KMS-11 (cell line): ENCODE results near the gene CYTH2.
"Not testable (repeated sequence)": the region's sequence is repeated elsewhere in the genome, so short reads cannot be mapped to it uniquely, and the experiment has no call there.

Experiments used
- H2AFZ ChIP-seq: fragments of 200-600 bp; sonication (generic); 2 replicates; pipeline ENCODE4 v1.6.1; 2016; ENCODE audit warnings: antibody characterized with exemption, mixed run types, low read depth
- H3K27ac ChIP-seq: fragments of 200-600 bp; sonication (generic); 2 replicates; pipeline ENCODE4 v1.6.1; 2016; ENCODE audit warnings: mild to moderate bottlenecking, mixed run types
- H3K27me3 ChIP-seq: fragments of 200-600 bp; sonication (generic); 2 replicates; pipeline ENCODE4 v1.6.1; 2017; ENCODE audit warnings: mild to moderate bottlenecking, low read depth, mixed run types, moderate library complexity; ENCODE audit not compliant: insufficient read depth
- H3K36me3 ChIP-seq: fragments of 200-600 bp; sonication (generic); 2 replicates; pipeline ENCODE4 v1.6.1; 2017; ENCODE audit warnings: mild to moderate bottlenecking, mixed run types; ENCODE audit not compliant: insufficient read depth
- H3K4me1 ChIP-seq: fragments of 200-600 bp; sonication (generic); 2 replicates; pipeline ENCODE4 v1.6.1; 2016; ENCODE audit warnings: mild to moderate bottlenecking, low read depth, mixed run types; ENCODE audit not compliant: poor library complexity, severe bottlenecking
- H3K4me2 ChIP-seq: fragments of 200-600 bp; sonication (generic); 2 replicates; pipeline ENCODE4 v1.7.0; 2016; ENCODE audit warnings: mild to moderate bottlenecking, mixed run types
- H3K4me3 ChIP-seq: fragments of 200-600 bp; sonication (generic); IDR thresholded peaks from 2 replicates; pipeline ENCODE4 v1.6.1; 2017; ENCODE audit warnings: low read depth, low read length, mixed read lengths; ENCODE audit not compliant: insufficient read depth
- H3K79me2 ChIP-seq: fragments of 200-600 bp; sonication (generic); 2 replicates; pipeline ENCODE4 v1.6.1; 2016; ENCODE audit warnings: low read depth, mixed run types; ENCODE audit not compliant: insufficient read depth
- H3K9ac ChIP-seq: fragments of 200-600 bp; sonication (generic); 2 replicates; pipeline ENCODE4 v1.6.1; 2016; ENCODE audit warnings: mild to moderate bottlenecking, mixed run types
- H4K20me1 ChIP-seq: fragments of 200-600 bp; sonication (generic); 2 replicates; pipeline ENCODE4 v1.6.1; 2016; ENCODE audit warnings: mild to moderate bottlenecking, mixed run types; ENCODE audit not compliant: insufficient read depth
- TF ChIP-seq, protein P1 (sequence below): fragments of 200-600 bp; sonication (generic); conservative IDR thresholded peaks from 2 replicates; pipeline ENCODE4 v1.6.1; 2017; ENCODE audit warnings: low read depth, mild to moderate bottlenecking, antibody characterized with exemption, low read length, moderate library complexity, mixed read lengths

CYTH2 gene

DNA sequence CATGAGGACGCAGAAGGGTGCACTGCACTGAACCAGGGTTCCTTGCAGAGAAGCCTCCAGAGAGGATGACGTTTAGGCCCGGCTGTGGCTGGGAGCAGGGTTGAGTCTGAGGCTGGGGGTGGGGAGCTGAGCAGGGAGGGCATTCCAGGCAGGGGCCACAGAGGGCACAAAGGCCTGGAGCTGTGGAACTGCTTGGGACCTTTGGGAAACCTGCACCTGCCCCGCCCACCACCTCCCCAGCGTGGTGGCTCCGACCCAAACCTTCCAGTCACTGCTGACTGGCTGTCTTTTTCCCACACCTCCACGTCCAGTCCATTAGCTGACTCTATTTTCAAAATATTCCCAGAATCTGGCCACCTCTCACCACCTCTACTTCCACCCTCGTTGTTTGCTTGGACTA, 47.4 kb downstream of the CYTH2 start:
- H3K4me2 ChIP-seq: no peak overlapping the region

DNA sequence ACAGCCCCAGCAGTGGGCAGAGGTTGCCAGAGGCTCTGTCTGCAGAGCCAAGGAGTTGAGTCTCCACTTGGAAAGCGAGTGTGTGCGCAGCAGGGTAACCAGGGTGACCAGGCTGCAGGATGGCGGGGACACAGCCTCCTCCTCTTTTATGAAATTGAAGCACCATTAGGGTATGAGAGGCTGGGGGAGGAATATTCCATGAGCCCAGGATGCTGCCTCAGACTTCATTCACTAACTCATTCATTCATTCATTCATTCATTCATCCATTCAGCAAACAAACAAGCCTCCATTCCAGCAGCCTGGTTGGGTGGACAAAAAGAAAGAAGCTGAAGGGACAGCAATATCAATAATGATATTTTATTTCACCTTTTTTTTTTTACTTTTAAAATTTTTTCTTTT, 49.0 kb downstream of the CYTH2 start:
- TF ChIP-seq, protein P1, sequence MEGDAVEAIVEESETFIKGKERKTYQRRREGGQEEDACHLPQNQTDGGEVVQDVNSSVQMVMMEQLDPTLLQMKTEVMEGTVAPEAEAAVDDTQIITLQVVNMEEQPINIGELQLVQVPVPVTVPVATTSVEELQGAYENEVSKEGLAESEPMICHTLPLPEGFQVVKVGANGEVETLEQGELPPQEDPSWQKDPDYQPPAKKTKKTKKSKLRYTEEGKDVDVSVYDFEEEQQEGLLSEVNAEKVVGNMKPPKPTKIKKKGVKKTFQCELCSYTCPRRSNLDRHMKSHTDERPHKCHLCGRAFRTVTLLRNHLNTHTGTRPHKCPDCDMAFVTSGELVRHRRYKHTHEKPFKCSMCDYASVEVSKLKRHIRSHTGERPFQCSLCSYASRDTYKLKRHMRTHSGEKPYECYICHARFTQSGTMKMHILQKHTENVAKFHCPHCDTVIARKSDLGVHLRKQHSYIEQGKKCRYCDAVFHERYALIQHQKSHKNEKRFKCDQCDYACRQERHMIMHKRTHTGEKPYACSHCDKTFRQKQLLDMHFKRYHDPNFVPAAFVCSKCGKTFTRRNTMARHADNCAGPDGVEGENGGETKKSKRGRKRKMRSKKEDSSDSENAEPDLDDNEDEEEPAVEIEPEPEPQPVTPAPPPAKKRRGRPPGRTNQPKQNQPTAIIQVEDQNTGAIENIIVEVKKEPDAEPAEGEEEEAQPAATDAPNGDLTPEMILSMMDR: no peak
- peaks cover 14% of the 10 kb centered on the region for H3K4me1 ChIP-seq
- no peaks in the 10 kb centered on the region for H4K20me1 ChIP-seq
- H3K27ac ChIP-seq: no peak overlapping the region
- H3K79me2 ChIP-seq: no peaks in the 10 kb centered on the region
- no peak overlapping the region for H3K9ac ChIP-seq
- no peak overlapping the region for H2AFZ ChIP-seq
- peaks cover 55% of the 10 kb centered on the region; the same call in 1 of the 2 replicates for H3K27me3 ChIP-seq
- no peak overlapping the region for H3K4me2 ChIP-seq
- H3K4me3 ChIP-seq: no peak overlapping the region
- no peaks in the 10 kb centered on the region for H3K36me3 ChIP-seq

More for the DNA sequence above, 47.4 kb downstream of the CYTH2 start:
- no peak overlapping the region for H3K9ac ChIP-seq
- no peaks in the 10 kb centered on the region for H3K36me3 ChIP-seq
- no peak overlapping the region for H2AFZ ChIP-seq
- TF ChIP-seq, protein P1: no peak
- H4K20me1 ChIP-seq: no peaks in the 10 kb centered on the region
- H3K27me3 ChIP-seq: peaks cover 55% of the 10 kb centered on the region
- H3K27ac ChIP-seq: no peak overlapping the region
- H3K79me2 ChIP-seq: no peaks in the 10 kb centered on the region
- no peak overlapping the region for H3K4me3 ChIP-seq
- peaks cover 17% of the 10 kb centered on the region for H3K4me1 ChIP-seq

DNA sequence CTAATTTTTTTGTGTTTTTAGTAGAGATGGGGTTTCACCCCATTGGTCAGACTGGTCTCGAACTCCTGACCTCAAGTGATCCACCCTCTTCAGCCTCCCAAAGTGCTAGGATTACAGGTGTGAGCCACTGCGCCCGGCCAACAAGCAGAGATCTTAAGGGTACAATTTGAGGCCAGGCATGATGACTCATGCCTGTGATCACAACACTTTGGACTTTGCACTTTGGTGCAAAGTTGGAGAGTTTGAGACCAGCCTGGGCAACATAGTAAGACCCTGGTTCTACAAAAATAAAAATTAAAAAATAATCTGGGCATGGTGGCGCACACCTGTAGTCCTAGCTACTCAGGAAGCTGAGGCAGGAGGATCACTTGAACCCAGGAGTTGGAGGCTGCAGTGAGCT, 50.3 kb downstream of the CYTH2 start:
- not testable (repeated sequence) for H3K4me2 ChIP-seq, H3K9ac ChIP-seq, H3K79me2 ChIP-seq, H4K20me1 ChIP-seq, H3K36me3 ChIP-seq, H3K4me3 ChIP-seq, H3K4me1 ChIP-seq, H2AFZ ChIP-seq, H3K27ac ChIP-seq
- H3K27me3 ChIP-seq: peaks cover 63% of the 10 kb centered on the region; the same call in 1 of the 2 replicates

DNA sequence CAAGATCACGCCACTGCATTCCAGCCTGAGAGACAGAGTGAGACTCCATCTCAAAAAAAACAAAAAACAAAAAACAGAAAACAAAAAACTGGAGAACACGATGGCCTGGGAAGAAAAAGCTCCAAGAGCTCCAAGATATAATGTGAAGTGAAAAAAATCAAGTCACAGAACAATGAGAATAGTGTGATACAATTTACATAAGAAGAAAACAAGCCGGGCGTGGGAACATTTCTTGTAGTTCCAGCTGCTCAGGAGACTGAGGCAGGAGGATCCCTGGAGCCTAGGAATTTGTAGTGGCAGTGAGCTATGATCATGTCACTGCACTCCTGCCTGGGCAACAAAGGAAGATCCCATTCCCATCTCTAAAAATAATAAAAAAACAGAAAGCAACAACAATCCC, 51.0 kb downstream of the CYTH2 start:
- peaks cover 1% of the 10 kb centered on the region for H3K4me1 ChIP-seq
- H3K4me2 ChIP-seq: no peak overlapping the region
- H3K4me3 ChIP-seq: no peak overlapping the region
- H2AFZ ChIP-seq: no peak overlapping the region
- no peak overlapping the region for H3K27ac ChIP-seq
- no peak overlapping the region for H3K9ac ChIP-seq
- no peaks in the 10 kb centered on the region for H3K36me3 ChIP-seq
- peaks cover 67% of the 10 kb centered on the region; the same call in 1 of the 2 replicates for H3K27me3 ChIP-seq
- TF ChIP-seq, protein P1: no peak
- no peaks in the 10 kb centered on the region for H3K79me2 ChIP-seq
- no peaks in the 10 kb centered on the region for H4K20me1 ChIP-seq

DNA sequence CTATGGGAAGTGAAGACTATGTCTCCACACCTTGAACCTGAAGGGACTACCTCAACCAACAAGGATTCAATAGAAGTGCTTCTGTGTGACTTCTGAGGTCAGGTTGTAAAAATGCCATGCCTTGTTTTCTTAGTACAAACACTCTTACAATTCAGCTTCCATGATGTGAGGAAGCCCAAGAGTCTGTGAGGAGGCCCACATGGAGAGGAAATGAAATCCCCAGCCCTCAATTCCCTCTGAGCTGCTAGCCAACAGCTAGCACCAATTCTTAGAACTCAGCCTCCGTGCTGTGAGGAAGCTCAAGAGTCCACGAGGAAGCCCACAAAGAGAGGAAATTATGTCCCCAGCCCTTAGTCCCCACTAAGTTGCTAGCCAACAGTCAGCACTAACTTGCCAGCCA, 55.1 kb downstream of the CYTH2 start:
- Histone ChIP-seq H3K36me3 (no peaks in the 10 kb centered on the region), H2AFZ (no peak overlapping the region), H3K27me3 (peaks cover 79% of the 10 kb centered on the region), H3K4me2 (no peak overlapping the region), H3K27ac (no peak overlapping the region), H3K9ac (no peak overlapping the region), H3K4me3 (no peak overlapping the region), H3K79me2 (no peaks in the 10 kb centered on the region), H3K4me1 (no peaks in the 10 kb centered on the region), H4K20me1 (no peaks in the 10 kb centered on the region)
- TF ChIP-seq, protein P1: no peak
